Trophoblast cell (in vitro differentiated cells and primary cell): ENCODE data around the gene CDC42SE2.
A peak's percentile ranks its signal among the peaks of the same experiment; 100 is the strongest.

ENCODE experiments used
- DNase-seq, 2 donors: peaks; one replicate each; pipeline ENCODE4 v3.0.0-alpha.2; 2016
- H2AFZ ChIP-seq: 2 replicates; pipeline ENCODE4 v1.6.1; 2013; ENCODE audit warnings: low read length, moderate library complexity, mild to moderate bottlenecking; ENCODE audit not compliant: insufficient read depth, poor library complexity
- H2AK5ac ChIP-seq: 2 replicates; pipeline ENCODE4 v1.6.1; 2013; ENCODE audit warnings: mild to moderate bottlenecking, low read length
- H2BK120ac ChIP-seq: 2 replicates; pipeline ENCODE4 v1.6.1; 2013; ENCODE audit warnings: low read length, mild to moderate bottlenecking, moderate library complexity; ENCODE audit not compliant: insufficient read depth, poor library complexity
- H2BK12ac ChIP-seq: 2 replicates; pipeline ENCODE4 v1.6.1; 2013; ENCODE audit warnings: mild to moderate bottlenecking, low read length, moderate library complexity
- H2BK5ac ChIP-seq: 2 replicates; pipeline ENCODE4 v1.6.1; 2013; ENCODE audit warnings: low read length, low read depth, moderate library complexity, mild to moderate bottlenecking; ENCODE audit not compliant: poor library complexity
- H3K14ac ChIP-seq: 2 replicates; pipeline ENCODE4 v1.6.1; 2013; ENCODE audit warnings: mild to moderate bottlenecking, low read length
- H3K18ac ChIP-seq: 2 replicates; pipeline ENCODE4 v1.6.1; 2013; ENCODE audit warnings: mild to moderate bottlenecking, low read length
- H3K23ac ChIP-seq: 2 replicates; pipeline ENCODE4 v1.6.1; 2013; ENCODE audit warnings: low read length
- H3K27ac ChIP-seq: 2 replicates; pipeline ENCODE4 v1.5.1; 2013; ENCODE audit warnings: low read depth, mild to moderate bottlenecking, inconsistent platforms, low read length, moderate library complexity
- H3K27me3 ChIP-seq: 2 replicates; pipeline ENCODE4 v1.6.1; 2013; ENCODE audit warnings: inconsistent platforms, mild to moderate bottlenecking, low read length, moderate library complexity; ENCODE audit not compliant: insufficient read depth
- H3K36me3 ChIP-seq, 2 experiments: 1 replicate in 1 of 2; 2 replicates in 1 of 2; pipeline ENCODE4 v1.6.1; 2013; ENCODE audit warnings: low read length in 2 of 2, mild to moderate bottlenecking in 2 of 2, moderate library complexity in 1 of 2; ENCODE audit not compliant: insufficient read depth in 2 of 2, control insufficient read depth in 1 of 2
- H3K4ac ChIP-seq: 2 replicates; pipeline ENCODE4 v1.6.1; 2013; ENCODE audit warnings: low read depth, mild to moderate bottlenecking, low read length, moderate library complexity
- H3K4me1 ChIP-seq, 2 experiments: 1 replicate in 1 of 2; 2 replicates in 1 of 2; pipeline ENCODE4 v1.6.1; 2013; ENCODE audit warnings: low read length in 2 of 2, mild to moderate bottlenecking in 2 of 2, moderate library complexity in 1 of 2; ENCODE audit not compliant: insufficient read depth in 2 of 2, control insufficient read depth in 1 of 2
- H3K4me2 ChIP-seq: 2 replicates; pipeline ENCODE4 v1.6.1; 2013; ENCODE audit warnings: inconsistent platforms, mild to moderate bottlenecking, low read length, moderate library complexity
- H3K4me3 ChIP-seq: 2 replicates; pipeline ENCODE4 v1.5.1; 2013; ENCODE audit warnings: mild to moderate bottlenecking, low read depth, low read length, inconsistent platforms
- H3K79me1 ChIP-seq: one replicate; pipeline ENCODE4 v1.6.1; 2013; ENCODE audit warnings: low read length
- H3K79me2 ChIP-seq: 2 replicates; pipeline ENCODE4 v1.6.1; 2013; ENCODE audit warnings: low read length, mild to moderate bottlenecking; ENCODE audit not compliant: control insufficient read depth, insufficient read depth, poor library complexity
- H3K9ac ChIP-seq: 2 replicates; pipeline ENCODE4 v1.6.1; 2013; ENCODE audit warnings: mild to moderate bottlenecking, low read length
- H3K9me3 ChIP-seq: 2 replicates; pipeline ENCODE4 v1.6.1; 2013; ENCODE audit warnings: low read depth, mild to moderate bottlenecking, control low read depth, inconsistent platforms, low read length; ENCODE audit not compliant: insufficient read depth
- H4K12ac ChIP-seq: 2 replicates; pipeline ENCODE4 v1.6.1; 2013; ENCODE audit warnings: low read depth, mild to moderate bottlenecking, low read length, moderate library complexity
- H4K8ac ChIP-seq: 2 replicates; pipeline ENCODE4 v1.6.1; 2013; ENCODE audit warnings: low read depth, mild to moderate bottlenecking, low read length, moderate library complexity
- H4K91ac ChIP-seq: one replicate; pipeline ENCODE4 v1.6.1; 2013; ENCODE audit warnings: low read depth, mild to moderate bottlenecking, low read length, moderate library complexity
- WGBS: extraction: QIAGEN DNeasy Blood & Tissue Kit; methylation state at CpG from one replicate; pipeline ENCODE4 v1.1.7; 2013; ENCODE audit warnings: missing lambda C conversion rate; ENCODE audit not compliant: insufficient read length, insufficient coverage; ENCODE audit errors: extremely low coverage; 5-methylcytosine and 5-hydroxymethylcytosine counted together

Gene CDC42SE2

DNA sequence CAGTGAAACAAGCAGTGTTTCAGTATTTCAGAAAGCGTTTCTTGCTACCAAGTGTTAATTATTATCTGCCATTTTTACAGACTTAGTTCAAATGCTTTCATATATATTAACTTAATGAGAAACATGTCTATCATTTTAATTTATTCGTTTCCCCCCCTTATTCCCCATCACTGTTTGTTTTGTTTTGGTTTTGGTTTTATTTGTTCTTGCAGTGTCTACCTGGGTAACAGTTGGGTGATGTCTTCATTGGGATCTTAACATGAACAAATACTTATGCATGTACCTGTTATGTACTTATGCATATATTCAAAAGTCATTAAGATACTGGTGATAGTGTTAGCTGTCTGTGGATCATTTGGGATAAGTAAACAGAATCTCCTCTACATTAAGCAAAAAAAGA is 108.0 kb downstream of the CDC42SE2 start:
- WGBS = no CpG with 5 or more reads among the region's 2 CpGs
- H4K12ac ChIP-seq = no peak overlapping the region

DNA sequence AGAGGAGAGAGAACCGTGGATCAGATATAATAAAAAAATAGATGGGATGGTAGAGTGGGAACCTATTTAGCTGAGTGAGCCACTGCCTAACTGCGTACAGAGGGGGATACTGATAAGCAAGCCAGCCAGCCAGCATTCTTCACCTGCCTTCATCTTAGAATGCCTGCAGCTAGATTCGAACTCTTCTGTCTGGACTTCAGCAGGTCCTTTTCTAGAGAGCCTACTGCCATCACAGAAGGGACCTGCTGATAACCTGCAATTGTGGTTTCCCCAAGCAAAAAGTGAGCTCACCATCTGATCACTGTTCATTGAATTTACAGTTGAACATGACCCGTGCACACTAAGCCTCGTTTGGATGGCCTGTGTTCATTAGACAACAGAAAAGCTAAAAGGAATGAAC is 109.4 kb downstream of the CDC42SE2 start:
- WGBS = no CpG with 5 or more reads among the region's 5 CpGs

More for the DNA sequence above, 108.0 kb downstream of the CDC42SE2 start:
- H3K79me2 ChIP-seq = no peaks in the 10 kb centered on the region
- no peak overlapping the region for H3K9ac ChIP-seq
- no peak for DNase-seq
- H3K4me2 ChIP-seq = no peak overlapping the region
- H3K4me1 ChIP-seq = no peaks in the 10 kb centered on the region
- no peak overlapping the region for H3K18ac ChIP-seq
- no peak overlapping the region for H4K8ac ChIP-seq
- H3K23ac ChIP-seq = no peak overlapping the region
- H3K36me3 ChIP-seq = no peaks in the 10 kb centered on the region
- no peak overlapping the region for H2AFZ ChIP-seq
- H2BK120ac ChIP-seq = no peak overlapping the region
- H2BK5ac ChIP-seq = no peak overlapping the region
- no peak overlapping the region for H2BK12ac ChIP-seq
- no peaks in the 10 kb centered on the region for H3K9me3 ChIP-seq
- H3K4ac ChIP-seq = no peak overlapping the region
- H2AK5ac ChIP-seq = no peak overlapping the region
- no peaks in the 10 kb centered on the region for H3K79me1 ChIP-seq
- no peak overlapping the region for H4K91ac ChIP-seq
- no peak overlapping the region for H3K4me3 ChIP-seq
- H3K27ac ChIP-seq = no peak overlapping the region
- H3K27me3 ChIP-seq = no peaks in the 10 kb centered on the region
- no peak overlapping the region for H3K14ac ChIP-seq

DNA sequence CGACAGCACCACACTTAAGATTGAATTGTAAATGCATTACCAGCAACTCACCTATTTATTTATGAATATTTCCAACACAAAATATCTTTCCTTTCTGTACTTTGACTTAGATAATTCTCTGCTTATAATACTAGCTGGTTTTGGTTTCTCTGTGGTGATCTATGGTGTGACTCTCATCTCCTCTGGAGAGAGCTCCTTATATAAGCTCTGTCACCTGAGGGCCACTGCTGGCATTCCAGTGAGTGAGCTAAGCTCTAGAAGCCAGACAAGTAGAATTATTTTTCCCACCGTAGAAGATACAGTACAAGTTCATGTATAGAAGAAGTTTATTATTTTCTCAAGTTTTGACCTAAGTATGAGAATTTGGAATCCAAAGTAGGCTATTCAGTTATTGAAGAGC is 111.5 kb downstream of the CDC42SE2 start:
- no CpG with 5 or more reads among the region's 2 CpGs for WGBS
- Histone ChIP-seq H3K14ac (no peak overlapping the region), H3K18ac (no peak overlapping the region), H4K8ac (no peak overlapping the region), H2AK5ac (no peak overlapping the region), H3K4me3 (no peak overlapping the region), H3K4me1 (no peaks in the 10 kb centered on the region), H2BK12ac (no peak overlapping the region), H2BK5ac (no peak overlapping the region), H3K9ac (no peak overlapping the region), H3K79me2 (no peaks in the 10 kb centered on the region), H3K36me3 (no peaks in the 10 kb centered on the region), H3K23ac (no peak overlapping the region), H2AFZ (no peak overlapping the region), H3K79me1 (no peaks in the 10 kb centered on the region), H3K4ac (no peak overlapping the region), H3K27ac (no peak overlapping the region), H3K4me2 (no peak overlapping the region), H4K91ac (no peak overlapping the region), H2BK120ac (no peak overlapping the region), H3K9me3 (no peaks in the 10 kb centered on the region), H4K12ac (no peak overlapping the region), H3K27me3 (no peaks in the 10 kb centered on the region)
- no peak for DNase-seq

More for the DNA sequence above, 109.4 kb downstream of the CDC42SE2 start:
- Histone ChIP-seq H3K23ac (no peak overlapping the region), H3K4ac (no peak overlapping the region), H2BK120ac (no peak overlapping the region), H3K4me1 (no peaks in the 10 kb centered on the region), H3K14ac (no peak overlapping the region), H3K27ac (no peak overlapping the region), H3K4me2 (no peak overlapping the region), H2BK12ac (no peak overlapping the region), H3K27me3 (no peaks in the 10 kb centered on the region), H3K18ac (no peak overlapping the region), H2AK5ac (no peak overlapping the region), H4K12ac (no peak overlapping the region), H2AFZ (no peak overlapping the region), H3K4me3 (no peak overlapping the region), H3K36me3 (no peaks in the 10 kb centered on the region), H3K9me3 (no peaks in the 10 kb centered on the region), H3K79me1 (no peaks in the 10 kb centered on the region), H3K79me2 (no peaks in the 10 kb centered on the region), H4K8ac (no peak overlapping the region), H4K91ac (no peak overlapping the region), H2BK5ac (no peak overlapping the region), H3K9ac (no peak overlapping the region)
- DNase-seq = peak; percentile 58 to 74

DNA sequence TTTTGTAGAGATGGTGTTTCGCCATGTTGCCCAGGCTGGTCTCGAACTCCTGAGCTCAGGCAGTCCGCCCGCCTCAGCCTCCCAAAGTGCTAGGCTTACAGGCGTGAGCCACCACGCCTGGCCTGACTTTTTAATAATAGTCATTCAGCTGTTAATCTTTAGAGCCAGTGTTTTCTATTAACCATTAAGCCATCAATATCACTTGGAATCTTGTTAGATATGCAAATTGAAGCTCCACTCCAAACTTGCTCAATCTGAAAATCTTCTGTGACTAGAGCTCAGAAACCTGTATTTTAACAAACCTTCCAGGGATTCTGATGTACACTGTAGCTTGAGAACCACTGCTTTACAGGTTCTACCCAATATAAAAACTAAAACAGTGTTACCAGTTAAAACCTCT is 113.5 kb downstream of the CDC42SE2 start:
- H2BK5ac ChIP-seq = no peak overlapping the region
- no peaks in the 10 kb centered on the region for H3K79me1 ChIP-seq
- H3K36me3 ChIP-seq = no peaks in the 10 kb centered on the region
- no peaks in the 10 kb centered on the region for H3K9me3 ChIP-seq
- H2BK12ac ChIP-seq = no peak overlapping the region
- no peak overlapping the region for H3K23ac ChIP-seq
- no peak overlapping the region for H3K4me3 ChIP-seq
- no peaks in the 10 kb centered on the region for H3K27me3 ChIP-seq
- H2BK120ac ChIP-seq = no peak overlapping the region
- H3K4ac ChIP-seq = no peak overlapping the region
- no peak overlapping the region for H4K91ac ChIP-seq
- no peak overlapping the region for H3K4me2 ChIP-seq
- no peak for DNase-seq
- H4K8ac ChIP-seq = no peak overlapping the region
- no peak overlapping the region for H2AFZ ChIP-seq
- no CpG with 5 or more reads among the region's 6 CpGs for WGBS
- no peak overlapping the region for H3K14ac ChIP-seq
- H3K9ac ChIP-seq = no peak overlapping the region
- H2AK5ac ChIP-seq = no peak overlapping the region
- no peaks in the 10 kb centered on the region for H3K79me2 ChIP-seq
- no peak overlapping the region for H3K18ac ChIP-seq
- H3K27ac ChIP-seq = no peak overlapping the region
- no peak overlapping the region for H4K12ac ChIP-seq
- peaks cover 0 to 2% of the 10 kb centered on the region in 2 experiments for H3K4me1 ChIP-seq
